ENCODE data around the gene PRICKLE4. TPM values are rescaled to one million over a fixed set of nuclear protein-coding genes. Genes with fewer than 3 reads are reported as not detected.

PRICKLE4 gene
- total and polyA plus RNA-seq, 2 of the 13 experiments (the other 11 are each of a cell fraction or from before 2014, with no cell fraction given): 0.92 to 1.2 TPM

GRCh38 chr6:41733707-41734665 lies 46.6 kb upstream of the PRICKLE4 start (continued):
- TF ChIP-seq BCLAF1 (IDR thresholded peaks at IDR 0.05) (no peak), ZSCAN5A (CRISPR knock-in tag; IDR thresholded peaks at IDR 0.05; ENCODE audit: borderline replicate concordance) (no peak), GMEB1 (CRISPR knock-in tag; IDR thresholded peaks at IDR 0.05; ENCODE audit: borderline replicate concordance) (no peak; the same call in 1 of the 2 replicates), CENPT (CRISPR knock-in tag; IDR thresholded peaks at IDR 0.05; ENCODE audit: low read depth) (no peak; the same call in 1 of the 2 replicates), CBX5 (CRISPR knock-in tag; IDR thresholded peaks at IDR 0.05; ENCODE audit: borderline replicate concordance) (no peak), TCF7L2 (IDR thresholded peaks at IDR 0.05; ENCODE audit: low read depth, low read length) (no peak), ZNF598 (CRISPR knock-in tag; IDR thresholded peaks at IDR 0.05; ENCODE audit: borderline replicate concordance) (peak; percentile 76; the same call in 1 of the 2 replicates), ZNF562 (CRISPR knock-in tag; IDR thresholded peaks at IDR 0.05; ENCODE audit: borderline replicate concordance) (no peak), KAT2B (IDR thresholded peaks at IDR 0.05; ENCODE audit: borderline replicate concordance, low read depth, low read length) (no peak), KLF15 (CRISPR knock-in tag; IDR thresholded peaks at IDR 0.05; ENCODE audit: borderline replicate concordance) (no peak), TP53 (CRISPR knock-in tag; conservative IDR thresholded peaks at IDR 0.05) (no peak), ZNF282 (IDR thresholded peaks at IDR 0.05; ENCODE audit: partially characterized antibody) (no peak), ZNF20 (CRISPR knock-in tag; IDR thresholded peaks at IDR 0.05) (no peak), PATZ1 (CRISPR knock-in tag; IDR thresholded peaks at IDR 0.05) (peak; percentile 93), ZNF326 (CRISPR knock-in tag; IDR thresholded peaks at IDR 0.05; ENCODE audit: borderline replicate concordance) (no peak), HNRNPLL (IDR thresholded peaks at IDR 0.05; ENCODE audit: low read depth, low read length, poor library complexity, severe bottlenecking) (peak; percentile 67)
- TF ChIP-seq, protein P1, sequence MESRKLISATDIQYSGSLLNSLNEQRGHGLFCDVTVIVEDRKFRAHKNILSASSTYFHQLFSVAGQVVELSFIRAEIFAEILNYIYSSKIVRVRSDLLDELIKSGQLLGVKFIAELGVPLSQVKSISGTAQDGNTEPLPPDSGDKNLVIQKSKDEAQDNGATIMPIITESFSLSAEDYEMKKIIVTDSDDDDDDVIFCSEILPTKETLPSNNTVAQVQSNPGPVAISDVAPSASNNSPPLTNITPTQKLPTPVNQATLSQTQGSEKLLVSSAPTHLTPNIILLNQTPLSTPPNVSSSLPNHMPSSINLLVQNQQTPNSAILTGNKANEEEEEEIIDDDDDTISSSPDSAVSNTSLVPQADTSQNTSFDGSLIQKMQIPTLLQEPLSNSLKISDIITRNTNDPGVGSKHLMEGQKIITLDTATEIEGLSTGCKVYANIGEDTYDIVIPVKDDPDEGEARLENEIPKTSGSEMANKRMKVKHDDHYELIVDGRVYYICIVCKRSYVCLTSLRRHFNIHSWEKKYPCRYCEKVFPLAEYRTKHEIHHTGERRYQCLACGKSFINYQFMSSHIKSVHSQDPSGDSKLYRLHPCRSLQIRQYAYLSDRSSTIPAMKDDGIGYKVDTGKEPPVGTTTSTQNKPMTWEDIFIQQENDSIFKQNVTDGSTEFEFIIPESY (CRISPR knock-in tag; IDR thresholded peaks at IDR 0.05): no peak

Data from HepG2 (cell line).